OCI-LY7 (cell line): ENCODE data around the gene CYP2D6. TPM values are rescaled to one million over a fixed set of nuclear protein-coding genes. Genes with fewer than 3 reads are reported as not detected.
"Not testable (repeated sequence)": the region's sequence is repeated elsewhere in the genome, so short reads cannot be mapped to it uniquely, and the experiment has no call there.

Experiments used
- BruUV-seq: library from RNA; stranded (reverse); fragments of 400-500 nt; replicated peaks from 2 replicates; lab custom pipeline; 2021; lab: Mats Ljungman, UMichigan
- CTCF ChIA-PET: fragments of 300-600 bp; sonication (Branson Sonifier 250); formaldehyde crosslinking; loops from one replicate; lab custom pipeline; 2022; ENCODE audit warnings: antibody characterized with exemption; ENCODE audit not compliant: unreplicated experiment; lab: Charles Lee
- POLR2A ChIA-PET: fragments of 300-600 bp; sonication (Branson Sonifier 250); formaldehyde crosslinking; loops from one replicate; lab custom pipeline; 2022; ENCODE audit warnings: antibody characterized with exemption; lab: Charles Lee
- DNase-seq: peaks from one replicate; pipeline ENCODE4 v3.0.0-alpha.2; 2015; ENCODE audit warnings: low spot score
- H2AFZ ChIP-seq: fragments of 200-600 bp; sonication (generic), shearing (Covaris generic); 2 replicates; pipeline ENCODE4 v1.6.1; 2014; ENCODE audit warnings: mild to moderate bottlenecking, antibody characterized with exemption, low read length, moderate library complexity
- H3K27ac ChIP-seq: fragments of 200-600 bp; sonication (generic); 2 replicates; pipeline ENCODE4 v1.5.1; 2014; ENCODE audit warnings: mixed run types, low read depth, mild to moderate bottlenecking, moderate library complexity, low read length, inconsistent platforms; ENCODE audit not compliant: poor library complexity, severe bottlenecking
- H3K36me3 ChIP-seq: fragments of 200-600 bp; sonication (generic); 2 replicates; pipeline ENCODE4 v1.6.1; 2014; ENCODE audit warnings: mild to moderate bottlenecking, antibody characterized with exemption, low read length, moderate library complexity, mixed read lengths; ENCODE audit not compliant: insufficient read depth
- H3K4me1 ChIP-seq: fragments of 200-600 bp; sonication (generic); 2 replicates; pipeline ENCODE4 v1.5.1; 2014; ENCODE audit warnings: mild to moderate bottlenecking, low read length; ENCODE audit not compliant: insufficient read depth, poor library complexity, severe bottlenecking
- H3K4me2 ChIP-seq: fragments of 200-600 bp; sonication (generic); 2 replicates; pipeline ENCODE4 v1.6.1; 2014; ENCODE audit warnings: mild to moderate bottlenecking, low read length
- H3K4me3 ChIP-seq: fragments of 200-600 bp; sonication (generic); 2 replicates; pipeline ENCODE4 v1.5.1; 2014; ENCODE audit warnings: mild to moderate bottlenecking, low read depth, low read length; ENCODE audit not compliant: poor library complexity, severe bottlenecking
- H3K79me2 ChIP-seq: fragments of 200-600 bp; sonication (generic); 2 replicates; pipeline ENCODE4 v1.6.1; 2016; ENCODE audit warnings: low read depth, mild to moderate bottlenecking, low read length, moderate library complexity, mixed read lengths; ENCODE audit not compliant: insufficient read depth
- H3K9me2 ChIP-seq: fragments of 200-600 bp; sonication (generic); 2 replicates; pipeline ENCODE4 v1.6.1; 2016; ENCODE audit warnings: mild to moderate bottlenecking, low read length, mixed read lengths; ENCODE audit not compliant: insufficient read depth
- H3K9me3 ChIP-seq: fragments of 200-600 bp; sonication (generic); 2 replicates; pipeline ENCODE4 v1.6.1; 2014; ENCODE audit warnings: mild to moderate bottlenecking, mixed run types, low read length, mixed read lengths
- H4K20me1 ChIP-seq: fragments of 200-600 bp; sonication (generic); 2 replicates; pipeline ENCODE4 v1.6.1; 2014; ENCODE audit warnings: mild to moderate bottlenecking, antibody characterized with exemption, low read length, moderate library complexity, mixed read lengths; ENCODE audit not compliant: insufficient read depth
- CTCF ChIP-seq: fragments of 200-600 bp; sonication (generic); conservative IDR thresholded peaks from 2 replicates; pipeline ENCODE4 v1.5.1; 2014; ENCODE audit warnings: mild to moderate bottlenecking, antibody characterized with exemption, low read length, moderate library complexity, mixed read lengths
- EZH2phosphoT487 ChIP-seq: fragments of 200-600 bp; sonication (generic); IDR thresholded peaks from 2 replicates; pipeline ENCODE4 v1.6.1; 2018; ENCODE audit warnings: low read depth, borderline replicate concordance, mild to moderate bottlenecking, mixed run types, antibody characterized with exemption, low read length, moderate library complexity, mixed read lengths
- intact Hi-C: fragments of 100-400 bp; cut with micrococcal nuclease; formaldehyde crosslinking; loops from one replicate; pipeline ENCODE4 v1.10.0; 2022; ENCODE audit not compliant: unreplicated experiment
- total RNA-seq, 2 experiments: library from RNA; depleted of rRNA in 1 of 2; stranded (reverse); fragments of >200 nt in 1 of 2; shearing (Covaris generic) in 1 of 2; gene quantifications; 2 replicates each; pipeline ENCODE4 v1.2.3, GENCODE V29; 2014 to 2022

The CYP2D6 gene
- total RNA-seq, 2 experiments from 2014 or later: 3.0 to 4.1 TPM

GRCh38 chr22:42140153-42140552 lies 9.5 kb upstream of the CYP2D6 start:
- DNase-seq, BruUV-seq, CTCF ChIA-PET, H3K4me2 ChIP-seq, intact Hi-C loops, H3K27ac ChIP-seq, H3K9me3 ChIP-seq, POLR2A ChIA-PET, H3K79me2 ChIP-seq, H2AFZ ChIP-seq, H3K36me3 ChIP-seq, H3K4me1 ChIP-seq, H3K9me2 ChIP-seq, H4K20me1 ChIP-seq, H3K4me3 ChIP-seq: not testable (repeated sequence)

DNA sequence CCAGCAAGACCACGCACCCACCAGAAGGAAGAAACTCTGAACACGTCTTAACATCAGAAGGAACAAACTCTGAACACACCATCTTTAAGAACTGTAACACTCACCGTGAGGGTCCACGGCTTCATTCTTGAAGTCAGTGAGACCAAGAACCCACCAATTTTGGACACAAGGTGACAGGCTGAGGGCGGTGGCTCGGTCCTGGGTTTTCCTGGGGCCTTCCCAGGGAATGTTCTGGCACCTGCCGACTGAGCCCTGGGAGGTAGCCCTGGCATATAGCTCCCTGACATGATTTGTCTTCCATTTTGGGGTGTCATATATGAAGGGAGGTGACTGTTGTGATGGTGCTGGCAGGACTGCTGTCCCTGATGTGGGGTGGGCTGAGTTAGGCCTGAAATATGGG lies 8.9 kb upstream of the CYP2D6 start:
- CTCF ChIA-PET, H3K9me3 ChIP-seq: not testable (repeated sequence)

GRCh38 chr22:42138972-42139371 lies 8.4 kb upstream of the CYP2D6 start:
- CTCF ChIA-PET: no interaction called here
- peaks cover 9% of the 10 kb centered on the region for H3K36me3 ChIP-seq
- no peaks in the 10 kb centered on the region for H4K20me1 ChIP-seq
- no peak overlapping the region for H2AFZ ChIP-seq
- no peak for DNase-seq
- no peaks in the 10 kb centered on the region for H3K9me2 ChIP-seq
- POLR2A ChIA-PET: no interaction called here
- H3K79me2 ChIP-seq: no peaks in the 10 kb centered on the region
- H3K4me2 ChIP-seq: no peak overlapping the region
- no TSS peak for BruUV-seq
- H3K27ac ChIP-seq: no peak overlapping the region
- no peaks in the 10 kb centered on the region for H3K4me1 ChIP-seq
- intact Hi-C loops: no loop called here
- no peak overlapping the region for H3K4me3 ChIP-seq
- no peaks in the 10 kb centered on the region for H3K9me3 ChIP-seq
- no peak for TF ChIP-seq EZH2phosphoT487
- no peak for TF ChIP-seq CTCF

More for the DNA sequence above, 8.9 kb upstream of the CYP2D6 start:
- BruUV-seq, H3K27ac ChIP-seq, DNase-seq, H2AFZ ChIP-seq, H3K4me1 ChIP-seq, H3K4me3 ChIP-seq, H3K79me2 ChIP-seq, H3K36me3 ChIP-seq, H4K20me1 ChIP-seq, H3K4me2 ChIP-seq, H3K9me2 ChIP-seq, POLR2A ChIA-PET, intact Hi-C loops: not testable (repeated sequence)

DNA sequence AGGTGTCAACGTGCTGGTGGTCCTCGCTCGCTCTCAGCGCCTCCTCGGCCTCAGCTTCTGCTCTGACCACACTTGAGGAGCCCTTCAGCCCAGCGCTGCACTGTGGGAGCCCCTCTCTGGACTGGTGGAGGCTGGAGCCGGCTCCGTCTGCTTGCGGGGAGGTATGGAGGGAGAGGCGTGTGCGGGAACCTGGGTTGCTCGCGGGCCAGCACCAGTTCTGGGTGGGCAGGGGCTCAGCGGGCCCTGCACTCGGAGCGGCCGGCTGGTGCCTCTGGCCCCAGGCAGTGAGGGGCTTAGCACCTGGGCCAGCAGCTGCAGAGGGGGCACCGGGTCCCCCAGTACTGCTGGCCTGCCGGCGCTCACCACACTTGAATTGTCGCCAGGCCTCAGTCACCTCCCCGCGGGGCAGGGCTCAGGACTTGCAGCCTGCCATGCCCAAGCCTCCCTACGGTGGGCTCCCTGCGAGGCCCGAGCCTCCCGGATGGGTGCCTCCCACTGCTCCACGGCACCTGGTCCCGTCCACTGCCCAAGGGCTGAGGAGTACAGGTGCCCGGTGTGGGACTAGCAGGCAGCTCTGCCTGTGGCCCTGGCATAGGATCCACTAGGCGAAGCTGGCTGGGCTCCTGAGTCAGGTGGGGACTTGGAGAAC lies 7.6 kb upstream of the CYP2D6 start:
- Histone ChIP-seq H3K36me3 (peaks cover 9% of the 10 kb centered on the region), H3K9me3 (no peaks in the 10 kb centered on the region), H3K4me1 (no peaks in the 10 kb centered on the region), H3K4me3 (no peak overlapping the region), H3K27ac (no peak overlapping the region), H4K20me1 (no peaks in the 10 kb centered on the region), H3K4me2 (no peak overlapping the region), H3K79me2 (no peaks in the 10 kb centered on the region), H3K9me2 (no peaks in the 10 kb centered on the region), H2AFZ (no peak overlapping the region)
- CTCF ChIA-PET: no interaction called here
- DNase-seq: no peak
- BruUV-seq: no TSS peak
- no peak for TF ChIP-seq EZH2phosphoT487
- TF ChIP-seq CTCF: no peak
- intact Hi-C loops: no loop called here
- POLR2A ChIA-PET: no interaction called here

DNA sequence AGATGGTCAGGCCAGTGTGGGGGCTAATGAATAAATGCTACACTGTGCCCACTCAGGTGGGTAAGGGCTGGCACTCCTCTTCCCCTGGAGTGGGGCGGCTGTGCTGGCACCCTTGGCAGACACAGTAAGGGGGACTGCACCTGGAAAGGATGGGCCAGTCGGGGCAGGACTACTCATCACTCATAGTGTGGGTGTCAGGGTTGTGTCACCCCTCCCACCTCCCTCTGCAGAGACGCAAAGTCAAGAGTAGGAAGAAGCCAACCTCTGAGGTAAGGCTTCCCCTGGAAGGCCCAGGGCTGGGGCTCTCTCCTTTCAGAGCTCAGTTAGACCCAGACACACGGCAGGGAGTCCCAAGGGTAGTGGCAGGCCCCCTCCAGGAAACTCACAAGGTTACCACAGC lies 5.1 kb upstream of the CYP2D6 start:
- POLR2A ChIA-PET, CTCF ChIA-PET, intact Hi-C loops, H4K20me1 ChIP-seq, H3K4me1 ChIP-seq, H3K36me3 ChIP-seq, H2AFZ ChIP-seq, H3K9me2 ChIP-seq, DNase-seq, H3K4me2 ChIP-seq, H3K9me3 ChIP-seq, H3K79me2 ChIP-seq, H3K27ac ChIP-seq, BruUV-seq, H3K4me3 ChIP-seq: not testable (repeated sequence)
